Measurements from ENCODE around the gene SOX5.

The SOX5 gene

DNA sequence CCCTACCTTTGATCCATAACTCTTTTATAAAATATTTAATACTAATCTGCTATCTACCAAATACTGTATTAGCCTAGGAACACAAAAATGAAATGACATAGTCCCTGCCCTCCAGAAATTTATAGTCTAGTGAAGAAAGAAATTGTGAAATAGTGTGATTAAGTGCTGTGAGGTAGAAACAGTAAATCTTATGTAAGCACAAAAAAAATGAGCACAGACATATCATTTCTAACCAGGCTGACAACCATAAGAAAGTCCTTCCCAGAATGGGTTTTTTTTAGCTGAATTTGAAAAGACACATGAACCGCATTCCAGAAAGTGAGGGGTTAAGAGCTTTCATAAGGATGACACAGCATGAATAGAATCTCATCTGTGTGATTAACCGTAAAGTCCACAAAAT, 145.9 kb downstream of the SOX5 start:
- Histone ChIP-seq H3K4me2 (ENCODE audit: low read depth, low read length, poor library complexity, severe bottlenecking) (no peak overlapping the region), H2AFZ (ENCODE audit: low read length) (no peak overlapping the region), H4K20me1 (ENCODE audit: insufficient read depth, low read length, poor library complexity, severe bottlenecking) (no peaks in the 10 kb centered on the region), H3K27me3 (ENCODE audit: insufficient read depth, low read length, poor library complexity, severe bottlenecking) (no peaks in the 10 kb centered on the region), H3K4me3 (ENCODE audit: low read length, poor library complexity, severe bottlenecking) (no peak overlapping the region), H3K9me3 (ENCODE audit: insufficient read depth, low read depth, low read length) (no peaks in the 10 kb centered on the region), H3K9ac (ENCODE audit: low read depth, low read length, poor library complexity, severe bottlenecking) (no peak overlapping the region), H3K36me3 (ENCODE audit: insufficient read depth, low read length) (no peaks in the 10 kb centered on the region), H3K79me2 (ENCODE audit: insufficient read depth, low read length) (no peaks in the 10 kb centered on the region), H3F3A (ENCODE audit: low read depth) (no peaks in the 10 kb centered on the region), H3K4me1 (ENCODE audit: insufficient read depth, low read length, poor library complexity, severe bottlenecking) (no peaks in the 10 kb centered on the region), H3K9me2 (replicated peaks; ENCODE audit: low read depth, low read length) (no peaks in the 10 kb centered on the region)
- no peak for TF ChIP-seq EZH2phosphoT487 (IDR thresholded peaks at IDR 0.05; ENCODE audit: borderline replicate concordance)
- TF ChIP-seq, protein P1, sequence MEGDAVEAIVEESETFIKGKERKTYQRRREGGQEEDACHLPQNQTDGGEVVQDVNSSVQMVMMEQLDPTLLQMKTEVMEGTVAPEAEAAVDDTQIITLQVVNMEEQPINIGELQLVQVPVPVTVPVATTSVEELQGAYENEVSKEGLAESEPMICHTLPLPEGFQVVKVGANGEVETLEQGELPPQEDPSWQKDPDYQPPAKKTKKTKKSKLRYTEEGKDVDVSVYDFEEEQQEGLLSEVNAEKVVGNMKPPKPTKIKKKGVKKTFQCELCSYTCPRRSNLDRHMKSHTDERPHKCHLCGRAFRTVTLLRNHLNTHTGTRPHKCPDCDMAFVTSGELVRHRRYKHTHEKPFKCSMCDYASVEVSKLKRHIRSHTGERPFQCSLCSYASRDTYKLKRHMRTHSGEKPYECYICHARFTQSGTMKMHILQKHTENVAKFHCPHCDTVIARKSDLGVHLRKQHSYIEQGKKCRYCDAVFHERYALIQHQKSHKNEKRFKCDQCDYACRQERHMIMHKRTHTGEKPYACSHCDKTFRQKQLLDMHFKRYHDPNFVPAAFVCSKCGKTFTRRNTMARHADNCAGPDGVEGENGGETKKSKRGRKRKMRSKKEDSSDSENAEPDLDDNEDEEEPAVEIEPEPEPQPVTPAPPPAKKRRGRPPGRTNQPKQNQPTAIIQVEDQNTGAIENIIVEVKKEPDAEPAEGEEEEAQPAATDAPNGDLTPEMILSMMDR (conservative IDR thresholded peaks at IDR 0.05; ENCODE audit: low read length): no peak

GRCh38 chr12:23795494-23795893, 154.0 kb downstream of the SOX5 start:
- Histone ChIP-seq H3K36me3 (ENCODE audit: insufficient read depth, low read length) (no peaks in the 10 kb centered on the region), H3K9ac (ENCODE audit: low read depth, low read length, poor library complexity, severe bottlenecking) (no peak overlapping the region), H3K4me3 (ENCODE audit: low read length, poor library complexity, severe bottlenecking) (no peak overlapping the region), H3K27me3 (ENCODE audit: insufficient read depth, low read length, poor library complexity, severe bottlenecking) (no peaks in the 10 kb centered on the region), H3K79me2 (ENCODE audit: insufficient read depth, low read length) (no peaks in the 10 kb centered on the region), H3K9me3 (ENCODE audit: insufficient read depth, low read depth, low read length) (no peaks in the 10 kb centered on the region), H4K20me1 (ENCODE audit: insufficient read depth, low read length, poor library complexity, severe bottlenecking) (no peaks in the 10 kb centered on the region), H3F3A (ENCODE audit: low read depth) (no peaks in the 10 kb centered on the region), H3K4me2 (ENCODE audit: low read depth, low read length, poor library complexity, severe bottlenecking) (no peak overlapping the region), H3K4me1 (ENCODE audit: insufficient read depth, low read length, poor library complexity, severe bottlenecking) (no peaks in the 10 kb centered on the region), H2AFZ (ENCODE audit: low read length) (no peak overlapping the region), H3K9me2 (replicated peaks; ENCODE audit: low read depth, low read length) (no peaks in the 10 kb centered on the region)
- no peak for TF ChIP-seq EZH2phosphoT487 (IDR thresholded peaks at IDR 0.05; ENCODE audit: borderline replicate concordance)
- TF ChIP-seq, protein P1 (conservative IDR thresholded peaks at IDR 0.05; ENCODE audit: low read length): no peak

DNA sequence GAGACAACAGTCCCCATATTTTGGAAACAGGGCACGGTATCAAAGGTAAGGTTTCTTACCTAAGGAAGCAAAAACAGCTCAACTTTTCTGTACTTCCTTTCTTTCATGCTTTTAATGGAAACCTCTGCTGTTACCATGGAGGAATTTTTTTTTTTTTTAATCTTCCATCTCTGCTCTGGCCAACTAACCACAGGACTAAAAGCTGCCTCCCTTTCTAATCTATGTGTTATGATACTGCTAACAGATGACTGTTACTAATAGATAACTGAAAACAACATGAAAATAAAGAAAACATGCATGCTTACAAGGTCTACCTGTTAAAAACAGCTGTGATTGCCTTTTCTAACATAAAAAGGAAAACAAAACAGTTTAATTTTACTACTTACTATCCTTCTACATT, 168.4 kb downstream of the SOX5 start:
- Histone ChIP-seq H3K4me3 (ENCODE audit: low read length, poor library complexity, severe bottlenecking) (no peak overlapping the region), H3K9ac (ENCODE audit: low read depth, low read length, poor library complexity, severe bottlenecking) (no peak overlapping the region), H3K9me3 (ENCODE audit: insufficient read depth, low read depth, low read length) (no peaks in the 10 kb centered on the region), H3K36me3 (ENCODE audit: insufficient read depth, low read length) (no peaks in the 10 kb centered on the region), H2AFZ (ENCODE audit: low read length) (no peak overlapping the region), H3K4me1 (ENCODE audit: insufficient read depth, low read length, poor library complexity, severe bottlenecking) (peaks cover 5% of the 10 kb centered on the region), H3F3A (ENCODE audit: low read depth) (no peaks in the 10 kb centered on the region), H3K9me2 (replicated peaks; ENCODE audit: low read depth, low read length) (no peaks in the 10 kb centered on the region), H3K79me2 (ENCODE audit: insufficient read depth, low read length) (no peaks in the 10 kb centered on the region), H3K4me2 (ENCODE audit: low read depth, low read length, poor library complexity, severe bottlenecking) (peak overlapping the region; percentile 19), H3K27me3 (ENCODE audit: insufficient read depth, low read length, poor library complexity, severe bottlenecking) (no peaks in the 10 kb centered on the region), H4K20me1 (ENCODE audit: insufficient read depth, low read length, poor library complexity, severe bottlenecking) (no peaks in the 10 kb centered on the region)
- TF ChIP-seq, protein P1 (conservative IDR thresholded peaks at IDR 0.05; ENCODE audit: low read length): no peak
- TF ChIP-seq EZH2phosphoT487 (IDR thresholded peaks at IDR 0.05; ENCODE audit: borderline replicate concordance): no peak
